Suprapubic skin (tissue), 3 donors: ENCODE data around the gene RCC2.

Experiments used
- CTCF ChIP-seq, 2 donors: fragments of 200-600 bp in 1 of 2; fragments of 450-650 bp in 1 of 2; sonication (generic) in 1 of 2; IDR thresholded peaks; one replicate each; pipeline ENCODE4 v1.5.1; 2016 to 2019; ENCODE audit warnings: antibody characterized with exemption in 2 of 2, mild to moderate bottlenecking in 1 of 2, moderate library complexity in 1 of 2
- POLR2A ChIP-seq, 2 donors: fragments of 450-650 bp; IDR thresholded peaks; one replicate each; pipeline ENCODE4 v1.6.1; 2017; ENCODE audit warnings: antibody characterized with exemption in 2 of 2, mild to moderate bottlenecking in 2 of 2, moderate library complexity in 2 of 2

GRCh38 chr1:17465228-17465627, 25.8 kb upstream of the RCC2 start:
- no peak for TF ChIP-seq POLR2A (IDR thresholded peaks at IDR 0.05)
- TF ChIP-seq CTCF (IDR thresholded peaks at IDR 0.05) = no peak
